ENCODE results near the gene ZNF664. TPM values are rescaled to one million over a fixed set of nuclear protein-coding genes. Genes with fewer than 3 reads are reported as not detected.

The ZNF664 gene
- total and polyA plus RNA-seq, 2 experiments from 2014 or later = 11.3 to 29.1 TPM

DNA sequence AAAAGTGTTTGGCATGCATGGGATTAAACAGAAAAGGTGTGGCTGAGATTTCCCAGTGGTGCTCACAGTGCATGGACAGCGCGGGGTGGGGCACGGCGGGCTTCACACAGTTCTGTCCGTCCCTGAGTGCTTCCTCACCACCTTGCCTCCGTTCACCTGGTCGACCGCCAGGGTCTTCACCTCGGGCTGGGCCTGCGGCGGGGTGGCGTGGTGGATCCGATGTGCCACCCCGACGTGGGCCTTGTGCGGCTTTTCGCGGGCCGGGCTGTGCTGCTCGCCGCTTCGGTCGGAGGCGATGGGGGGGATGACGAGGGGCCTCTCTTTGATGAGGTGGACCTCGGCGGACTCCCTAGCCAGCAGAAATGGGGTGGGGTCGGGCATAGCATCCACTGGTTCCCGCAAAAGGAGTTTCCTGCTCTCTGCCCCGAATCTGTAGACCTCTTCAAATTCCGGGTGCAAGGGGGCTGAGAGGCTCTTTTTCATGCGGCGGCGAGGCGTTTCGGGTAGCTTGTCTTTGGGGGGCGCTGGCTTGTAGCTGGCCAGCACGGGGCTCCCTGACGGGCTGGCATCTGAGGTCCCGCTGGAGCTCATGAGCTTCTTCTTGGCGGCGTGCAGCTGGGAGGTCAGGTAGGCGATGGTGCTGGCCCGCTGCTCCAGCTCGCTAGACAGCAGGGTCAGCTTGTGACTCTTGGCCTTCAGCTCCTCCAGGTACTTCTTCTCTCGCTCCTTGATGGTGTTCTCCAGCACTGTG is 35.9 kb upstream of the ZNF664 start:
- 91 to 92% methylated on average over 44 to 46 of the region's 46 CpGs for WGBS, 2 experiments (ENCODE audit: low coverage in 1 of 2, low lambda C conversion rate in 2 of 2, missing lambda C conversion rate in 2 of 2)

DNA sequence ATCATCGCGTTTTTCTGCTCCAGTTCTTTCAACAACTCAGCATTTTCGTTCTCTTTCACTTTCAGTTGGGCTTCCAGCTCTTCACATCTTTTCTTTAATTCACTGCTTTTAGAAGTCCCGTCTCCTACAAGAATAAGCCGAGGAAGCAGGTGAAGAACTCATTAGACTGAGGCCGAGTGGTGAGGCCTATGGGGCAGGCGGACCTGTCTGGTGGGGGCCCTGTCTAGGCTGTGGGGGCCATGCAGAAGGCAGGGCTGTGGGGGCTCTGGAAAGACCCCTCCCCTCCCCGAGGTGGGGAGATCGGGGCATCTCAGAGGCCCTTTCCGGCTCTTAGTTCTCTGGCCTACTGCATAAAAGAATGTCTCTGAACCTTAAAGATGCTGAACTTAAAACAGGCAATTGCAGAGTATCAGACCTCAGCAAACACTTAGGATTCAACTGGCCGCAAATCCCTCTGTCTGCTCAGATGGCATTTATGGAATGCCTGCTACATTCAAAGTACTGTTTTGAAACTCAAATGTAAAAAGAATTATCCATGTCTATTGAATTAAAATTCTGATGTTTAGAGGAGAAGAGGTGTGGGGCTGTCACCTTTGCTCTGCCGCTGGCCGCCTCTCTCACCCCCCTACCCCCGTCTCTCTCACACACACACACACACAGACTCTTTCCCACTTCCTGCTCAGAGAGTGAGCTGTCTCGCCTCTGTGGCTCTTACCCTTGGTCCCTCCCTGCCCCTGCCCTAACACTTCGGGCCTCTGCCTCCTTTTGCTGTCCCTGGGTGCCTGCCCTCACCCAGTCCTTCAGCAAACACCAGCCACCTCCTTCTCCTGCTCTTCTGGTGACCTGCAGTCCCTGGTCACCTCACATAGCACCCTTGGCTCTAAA is 35.1 kb upstream of the ZNF664 start:
- no peak for DNase-seq
- in situ Hi-C loops (cut with MboI) = no loop called here
- H3K36me3 ChIP-seq (ENCODE audit: low read depth) = peaks cover 12% of the 10 kb centered on the region

More for the DNA sequence above, 35.9 kb upstream of the ZNF664 start:
- Histone ChIP-seq H3K27me3 (replicated peaks; ENCODE audit: insufficient read depth) (no peaks in the 10 kb centered on the region), H4K20me1 (ENCODE audit: insufficient read depth) (no peaks in the 10 kb centered on the region), H3K4me3 (no peak overlapping the region), H3K9ac (no peak overlapping the region), H3K9me3 (ENCODE audit: low read depth) (no peaks in the 10 kb centered on the region), H3K9me2 (ENCODE audit: insufficient read depth) (no peaks in the 10 kb centered on the region), H3K4me1 (ENCODE audit: insufficient read depth) (no peaks in the 10 kb centered on the region), H2AFZ (no peak overlapping the region), H3K79me2 (ENCODE audit: insufficient read depth) (no peaks in the 10 kb centered on the region), H3K36me3 (ENCODE audit: low read depth) (peaks cover 11% of the 10 kb centered on the region), H3K4me2 (ENCODE audit: unreplicated experiment) (no peak overlapping the region), H3F3A (ENCODE audit: insufficient read depth) (peaks cover 7% of the 10 kb centered on the region), H3K27ac (no peak overlapping the region)
- in situ Hi-C loops (cut with MboI) = no loop called here
- TF ChIP-seq EZH2 (IDR thresholded peaks at IDR 0.05; ENCODE audit: insufficient read depth, poor library complexity, severe bottlenecking) = no peak
- no peak for TF ChIP-seq EZH2phosphoT487 (IDR thresholded peaks at IDR 0.05; ENCODE audit: insufficient read depth, low read depth)
- DNase-seq = no peak

DNA sequence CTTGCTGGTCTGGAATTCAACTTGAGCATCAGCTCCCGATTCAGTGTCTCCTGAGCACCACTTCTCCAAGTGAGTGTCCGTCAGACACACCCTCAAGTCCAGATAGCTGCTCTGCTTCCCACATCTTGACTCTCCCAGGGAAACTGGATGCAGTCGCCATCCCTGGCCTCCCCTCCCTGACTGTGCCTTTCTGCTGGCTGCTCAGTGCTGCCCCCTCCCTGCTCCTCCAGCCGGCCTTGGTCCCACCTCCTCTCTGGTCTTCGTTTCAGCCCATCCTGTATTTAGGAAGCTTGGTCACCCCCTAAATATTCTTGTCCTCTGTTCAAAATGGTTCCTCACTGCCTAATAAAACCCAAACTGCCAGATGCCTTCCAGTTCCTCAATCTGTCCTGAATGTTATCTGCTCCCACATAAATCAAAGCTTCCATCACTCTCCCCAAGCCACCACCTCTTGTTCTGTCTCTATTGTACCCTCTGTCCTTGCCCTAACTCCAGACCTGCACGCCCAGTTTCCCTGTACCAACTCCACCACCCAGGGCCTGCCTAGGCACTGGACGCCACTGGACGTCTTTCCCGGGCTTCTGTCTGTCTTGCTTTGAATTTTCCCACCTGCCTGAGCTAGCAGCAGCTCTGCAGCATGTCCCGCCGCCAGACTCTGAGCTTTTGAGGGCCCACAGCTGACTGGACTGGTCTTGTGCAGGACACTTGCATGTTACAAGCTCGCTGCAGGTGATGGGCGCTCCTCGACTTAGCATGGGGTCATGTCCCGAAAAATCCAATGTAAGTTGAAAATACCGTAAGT is 34.1 kb upstream of the ZNF664 start:
- TF ChIP-seq EZH2phosphoT487 (IDR thresholded peaks at IDR 0.05; ENCODE audit: insufficient read depth, low read depth) (no peak), EZH2 (IDR thresholded peaks at IDR 0.05; ENCODE audit: insufficient read depth, poor library complexity, severe bottlenecking) (no peak)
- Histone ChIP-seq H3K9ac (no peak overlapping the region), H3K27me3 (replicated peaks; ENCODE audit: insufficient read depth) (no peaks in the 10 kb centered on the region), H3K4me1 (ENCODE audit: insufficient read depth) (peaks cover 7% of the 10 kb centered on the region), H3K4me2 (ENCODE audit: unreplicated experiment) (no peak overlapping the region), H3F3A (ENCODE audit: insufficient read depth) (peaks cover 14% of the 10 kb centered on the region), H4K20me1 (ENCODE audit: insufficient read depth) (no peaks in the 10 kb centered on the region), H2AFZ (no peak overlapping the region), H3K79me2 (ENCODE audit: insufficient read depth) (no peaks in the 10 kb centered on the region), H3K36me3 (ENCODE audit: low read depth) (peaks cover 12% of the 10 kb centered on the region), H3K27ac (no peak overlapping the region), H3K9me3 (ENCODE audit: low read depth) (no peaks in the 10 kb centered on the region), H3K4me3 (no peak overlapping the region), H3K9me2 (ENCODE audit: insufficient read depth) (no peaks in the 10 kb centered on the region)
- peak; percentile 13 for DNase-seq
- WGBS, 2 experiments (ENCODE audit: low coverage in 1 of 2, low lambda C conversion rate in 2 of 2, missing lambda C conversion rate in 2 of 2) = 87 to 89% methylated on average over 16 of the region's 16 CpGs
- in situ Hi-C loops (cut with MboI) = no loop called here

More for the DNA sequence above, 35.1 kb upstream of the ZNF664 start:
- no peak overlapping the region for H3K4me2 ChIP-seq (ENCODE audit: unreplicated experiment)
- TF ChIP-seq EZH2phosphoT487 (IDR thresholded peaks at IDR 0.05; ENCODE audit: insufficient read depth, low read depth) (no peak), EZH2 (IDR thresholded peaks at IDR 0.05; ENCODE audit: insufficient read depth, poor library complexity, severe bottlenecking) (no peak)
- no peak overlapping the region for H3K4me3 ChIP-seq
- no peaks in the 10 kb centered on the region for H3K9me3 ChIP-seq (ENCODE audit: low read depth)
- no peak overlapping the region for H3K27ac ChIP-seq
- 89% methylated on average over 16 of the region's 16 CpGs for WGBS, 2 experiments (ENCODE audit: low coverage in 1 of 2, low lambda C conversion rate in 2 of 2, missing lambda C conversion rate in 2 of 2)
- peaks cover 14% of the 10 kb centered on the region for H3F3A ChIP-seq (ENCODE audit: insufficient read depth)
- H4K20me1 ChIP-seq (ENCODE audit: insufficient read depth) = no peaks in the 10 kb centered on the region
- no peak overlapping the region for H2AFZ ChIP-seq
- peaks cover 5% of the 10 kb centered on the region for H3K4me1 ChIP-seq (ENCODE audit: insufficient read depth)
- H3K27me3 ChIP-seq (replicated peaks; ENCODE audit: insufficient read depth) = no peaks in the 10 kb centered on the region
- H3K9me2 ChIP-seq (ENCODE audit: insufficient read depth) = no peaks in the 10 kb centered on the region
- H3K79me2 ChIP-seq (ENCODE audit: insufficient read depth) = no peaks in the 10 kb centered on the region
- H3K9ac ChIP-seq = no peak overlapping the region

Measured in GM23248 (cell line).